ENCODE measurements around the gene MPPED2.

GRCh38 chr11:30566482-30566881 lies 19.7 kb downstream of the MPPED2 start:
- TF ChIP-seq CTCF (IDR thresholded peaks at IDR 0.05): no peak
- TF ChIP-seq POLR2A (IDR thresholded peaks at IDR 0.05): no peak
